ENCODE measurements around the gene RNGTT. TPM values are rescaled to one million over a fixed set of nuclear protein-coding genes. Genes with fewer than 3 reads are reported as not detected.
A peak's percentile ranks its signal among the peaks of the same experiment; 100 is the strongest.
"Not testable (repeated sequence)": the region's sequence is repeated elsewhere in the genome, so short reads cannot be mapped to it uniquely, and the experiment has no call there.

RNGTT gene
- total RNA-seq, 1 experiment from 2014 or later: 25.7 TPM

GRCh38 chr6:88914180-88914579 is 49.2 kb downstream of the RNGTT start:
- no peak for DNase-seq (ENCODE audit: low read depth)

GRCh38 chr6:88913471-88913870 is 49.9 kb downstream of the RNGTT start:
- DNase-seq (ENCODE audit: low read depth): no peak

GRCh38 chr6:88910922-88911778 is 52.3 kb downstream of the RNGTT start:
- DNase-seq (ENCODE audit: low read depth): no peak

- no peak for DNase-seq (ENCODE audit: low read depth)
These were observed 54.5 kb downstream of the RNGTT start for GRCh38 chr6:88908598-88909548.

GRCh38 chr6:88907148-88907547 is 56.3 kb downstream of the RNGTT start:
- not testable (repeated sequence) for DNase-seq (ENCODE audit: low read depth)

GRCh38 chr6:88899569-88900316 is 63.7 kb downstream of the RNGTT start:
- DNase-seq (ENCODE audit: low read depth): no peak

- no peak for DNase-seq (ENCODE audit: low read depth)
These were observed 67.5 kb downstream of the RNGTT start for GRCh38 chr6:88895911-88896310.

- DNase-seq (ENCODE audit: low read depth): no peak
These were observed 72.3 kb downstream of the RNGTT start for GRCh38 chr6:88890860-88891845.

GRCh38 chr6:88890394-88890793 is 73.0 kb downstream of the RNGTT start:
- no peak for DNase-seq (ENCODE audit: low read depth)

GRCh38 chr6:88884361-88884760 is 79.1 kb downstream of the RNGTT start:
- no peak for DNase-seq (ENCODE audit: low read depth)

- no peak for DNase-seq (ENCODE audit: low read depth)
These were observed 80.9 kb downstream of the RNGTT start for GRCh38 chr6:88882536-88882935.

GRCh38 chr6:88881451-88881850 is 82.0 kb downstream of the RNGTT start:
- no peak for DNase-seq (ENCODE audit: low read depth)

- no peak for DNase-seq (ENCODE audit: low read depth)
These were observed 83.4 kb downstream of the RNGTT start for GRCh38 chr6:88880021-88880420.

- no peak for DNase-seq (ENCODE audit: low read depth)
These were observed 85.5 kb downstream of the RNGTT start for GRCh38 chr6:88877893-88878292.

- no peak for DNase-seq (ENCODE audit: low read depth)
These were observed 90.5 kb downstream of the RNGTT start for GRCh38 chr6:88872962-88873361.

- DNase-seq (ENCODE audit: low read depth): no peak
These were observed 91.9 kb downstream of the RNGTT start for GRCh38 chr6:88871498-88871897.

GRCh38 chr6:88870717-88871330 is 92.6 kb downstream of the RNGTT start:
- DNase-seq (ENCODE audit: low read depth): peak; percentile 47

- peak; percentile 35 for DNase-seq (ENCODE audit: low read depth)
These were observed 94.0 kb downstream of the RNGTT start for GRCh38 chr6:88869263-88870020.
